HepG2 (cell line): ENCODE results near the gene AUP1. TPM values are rescaled to one million over a fixed set of nuclear protein-coding genes. Genes with fewer than 3 reads are reported as not detected.

ENCODE experiments used
- ATAC-seq: fragments of 200-7000 bp; cut with Tn5 transposase; 3 replicates; pipeline ENCODE4 v1.9.1; 2020; ENCODE audit warnings: mild to moderate bottlenecking, moderate library complexity
- BruUV-seq: library from RNA; stranded (reverse); fragments of 400-500 nt; replicated peaks from 2 replicates; lab custom pipeline; 2021; lab: Mats Ljungman, UMichigan
- CTCF ChIA-PET: fragments of 300-600 bp; formaldehyde crosslinking; extraction: SDS; loops from one replicate; lab custom pipeline; 2021; ENCODE audit warnings: low total read pairs, inconsistent platforms, low intra/inter-chr PET ratio; lab: Yijun Ruan, JAX
- POLR2A ChIA-PET: fragments of 350-600 bp; sonication (Branson Sonifier 250); formaldehyde crosslinking; loops from one replicate; lab custom pipeline; 2020; ENCODE audit warnings: antibody characterized with exemption, inconsistent platforms; lab: Yijun Ruan, JAX
- DNase-seq: peaks from one replicate; pipeline ENCODE4 v3.0.0-alpha.2; 2015; ENCODE audit warnings: low spot score
- FAIRE-seq: peaks from 3 replicates; lab custom pipeline; 2011; peaks lifted over from hg19 to GRCh38; lab: Jason Lieb, UNC
- H2AFZ ChIP-seq: one replicate; pipeline ENCODE4 v1.6.1; 2011; ENCODE audit warnings: low read length, inconsistent platforms
- H3K27ac ChIP-seq: fragments of 300-600 bp; 3 replicates; pipeline ENCODE4 v1.8.0; 2011; ENCODE audit warnings: mixed run types, mild to moderate bottlenecking, mixed read lengths, low read length, inconsistent platforms; ENCODE audit not compliant: insufficient read depth; ENCODE audit errors: extremely low read length
- H3K27me3 ChIP-seq, 2 experiments: fragments of 200-600 bp in 1 of 2; 2 replicates in 1 of 2; 3 replicates in 1 of 2; pipeline versions ENCODE4 v1.6.0 to v1.8.0; 2011; ENCODE audit warnings: low read length in 2 of 2, mild to moderate bottlenecking in 2 of 2, moderate library complexity in 2 of 2, inconsistent platforms in 1 of 2; ENCODE audit not compliant: insufficient read depth in 2 of 2, control insufficient read depth in 1 of 2
- H3K36me3 ChIP-seq, 2 experiments: fragments of 200-600 bp in 1 of 2; replicated peaks in 1 of 2; 2 replicates in 1 of 2; 3 replicates in 1 of 2; pipeline versions ENCODE4 v1.5.1 to v1.8.0; 2011; ENCODE audit warnings: low read length in 2 of 2, inconsistent platforms in 1 of 2; ENCODE audit not compliant: insufficient read depth in 2 of 2, control insufficient read depth in 1 of 2
- H3K4me1 ChIP-seq: 2 replicates; pipeline ENCODE4 v1.5.1; 2012; ENCODE audit warnings: low read length, inconsistent platforms; ENCODE audit not compliant: insufficient read depth
- H3K4me2 ChIP-seq: 2 replicates; pipeline ENCODE4 v1.6.0; 2011; ENCODE audit warnings: low read depth, low read length, inconsistent platforms
- H3K4me3 ChIP-seq, 3 experiments: fragments of 200-600 bp in 1 of 3; sonication (generic), shearing (Covaris generic) in 1 of 3; replicated peaks in 1 of 3; 2 replicates each; pipeline ENCODE4 v1.5.1; 2011 to 2016; ENCODE audit warnings: low read length in 3 of 3, inconsistent platforms in 2 of 3, low read depth in 2 of 3, mild to moderate bottlenecking in 2 of 3, control low read depth in 1 of 3, mixed read lengths in 1 of 3; ENCODE audit not compliant: insufficient read depth in 1 of 3
- H3K79me2 ChIP-seq: one replicate; pipeline ENCODE4 v1.6.1; 2011; ENCODE audit warnings: low read length, inconsistent platforms; ENCODE audit not compliant: insufficient read depth
- H3K9ac ChIP-seq: 2 replicates; pipeline ENCODE4 v1.6.0; 2011; ENCODE audit warnings: mild to moderate bottlenecking, low read depth, low read length, inconsistent platforms; ENCODE audit not compliant: insufficient read depth
- H3K9me3 ChIP-seq: 2 replicates; pipeline ENCODE4 v1.5.1; 2012; ENCODE audit warnings: mild to moderate bottlenecking, low read length
- H4K20me1 ChIP-seq: 2 replicates; pipeline ENCODE4 v1.6.0; 2011; ENCODE audit warnings: inconsistent platforms, mild to moderate bottlenecking, low read length, moderate library complexity; ENCODE audit not compliant: insufficient read depth
- ATRX ChIP-seq: sonication (generic); formaldehyde crosslinking; IDR thresholded peaks from 2 replicates; pipeline ENCODE4 v1.4.0; 2020; ENCODE audit warnings: missing genetic modification reagents, borderline replicate concordance
- FLYWCH1 ChIP-seq: sonication (generic); formaldehyde crosslinking; IDR thresholded peaks from 2 replicates; pipeline ENCODE4 v1.8.1; 2023; ENCODE audit warnings: mild to moderate bottlenecking, missing genetic modification reagents
- KLF11 ChIP-seq: IDR thresholded peaks from 2 replicates; pipeline ENCODE4 v1.6.1; 2016; ENCODE audit warnings: missing compliant biosample characterization
- NFE2 ChIP-seq: sonication (generic); formaldehyde crosslinking; IDR thresholded peaks from 2 replicates; pipeline ENCODE4 v1.4.0; 2020; ENCODE audit warnings: missing genetic modification reagents
- NFKBIZ ChIP-seq: IDR thresholded peaks from 2 replicates; pipeline ENCODE4 v1.6.1; 2018; ENCODE audit warnings: missing genetic modification reagents, missing compliant biosample characterization
- RAD21 ChIP-seq: fragments of 450-650 bp; formaldehyde crosslinking; IDR thresholded peaks from 2 replicates; pipeline ENCODE4 v1.5.0; 2020; ENCODE audit warnings: mild to moderate bottlenecking
- SP2 ChIP-seq: sonication (generic); formaldehyde crosslinking; IDR thresholded peaks from 2 replicates; pipeline ENCODE4 v1.5.1; 2020; ENCODE audit warnings: mild to moderate bottlenecking, missing genetic modification reagents
- ZNF224 ChIP-seq: sonication (generic); formaldehyde crosslinking; IDR thresholded peaks from 2 replicates; pipeline ENCODE4 v1.5.0; 2020; ENCODE audit warnings: mild to moderate bottlenecking, missing genetic modification reagents
- ZNF430 ChIP-seq: sonication (generic); formaldehyde crosslinking; IDR thresholded peaks from 2 replicates; pipeline ENCODE4 v1.9.0; 2021; ENCODE audit warnings: mild to moderate bottlenecking, missing genetic modification reagents
- ZNF556 ChIP-seq: sonication (generic); formaldehyde crosslinking; IDR thresholded peaks from 2 replicates; pipeline ENCODE4 v1.4.0; 2020; ENCODE audit warnings: mild to moderate bottlenecking, missing genetic modification reagents, borderline replicate concordance
- ZNF749 ChIP-seq: sonication (generic); formaldehyde crosslinking; IDR thresholded peaks from 2 replicates; pipeline ENCODE4 v1.8.0; 2022; ENCODE audit warnings: mild to moderate bottlenecking, missing genetic modification reagents, moderate library complexity, borderline replicate concordance
- WGBS: methylation state at CpG from one replicate; pipeline ENCODE4 v1.1.6; 2017; ENCODE audit warnings: low lambda C conversion rate; 5-methylcytosine and 5-hydroxymethylcytosine counted together
- in situ Hi-C: cut with HindIII; loops from 2 replicates; pipeline ENCODE4 v1.10.0; 2017; ENCODE audit warnings: low pct_unique_long_range_greater_than_20kb; ENCODE audit not compliant: extremely low pct_ligation_motif_present
- intact Hi-C: fragments of 100-400 bp; cut with micrococcal nuclease; formaldehyde crosslinking; loops from one replicate; pipeline ENCODE4 v1.10.0; 2022; ENCODE audit not compliant: unreplicated experiment
- polyA plus RNA-seq, 8 experiments: library from polyadenylated mRNA; depleted of rRNA in 3 of 8; stranded (reverse) in 7 of 8; unstranded in 1 of 8; fragments of >200 nt; fragmentation: Illumina TruSeq in 4 of 8; extraction: Trizol in 4 of 8; gene quantifications; 2 replicates each; pipeline versions ENCODE4 v1.2.1 to v1.2.3, GENCODE V29; 2011 to 2016; ENCODE audit warnings: low read depth in 4 of 8, missing spikeins in 1 of 8, mixed read lengths in 1 of 8; ENCODE audit not compliant: insufficient read depth in 1 of 8
- total RNA-seq, 5 experiments: library from RNA; depleted of rRNA; stranded (reverse); fragments of >200 nt; fragmentation: Illumina TruSeq; extraction: Trizol; gene quantifications; 2 replicates each; pipeline ENCODE4 v1.2.3, GENCODE V29; 2016; ENCODE audit warnings: low read depth in 1 of 5
- TF ChIP-seq, protein P1 (sequence below): sonication (generic); formaldehyde crosslinking; IDR thresholded peaks from 2 replicates; pipeline ENCODE4 v1.4.0; 2020; ENCODE audit warnings: missing genetic modification reagents
- TF ChIP-seq, protein P2 (sequence below): sonication (generic); formaldehyde crosslinking; IDR thresholded peaks from 2 replicates; pipeline ENCODE4 v1.4.0; 2020; ENCODE audit warnings: missing genetic modification reagents
- TF ChIP-seq, protein P3 (sequence below): sonication (generic); formaldehyde crosslinking; IDR thresholded peaks from 2 replicates; pipeline ENCODE4 v1.9.0; 2022; ENCODE audit warnings: missing genetic modification reagents, mild to moderate bottlenecking, borderline replicate concordance

AUP1 gene
- total and polyA plus RNA-seq, 2 of the 13 experiments (the other 11 are each of a cell fraction or from before 2014, with no cell fraction given): 174 to 267 TPM

DNA sequence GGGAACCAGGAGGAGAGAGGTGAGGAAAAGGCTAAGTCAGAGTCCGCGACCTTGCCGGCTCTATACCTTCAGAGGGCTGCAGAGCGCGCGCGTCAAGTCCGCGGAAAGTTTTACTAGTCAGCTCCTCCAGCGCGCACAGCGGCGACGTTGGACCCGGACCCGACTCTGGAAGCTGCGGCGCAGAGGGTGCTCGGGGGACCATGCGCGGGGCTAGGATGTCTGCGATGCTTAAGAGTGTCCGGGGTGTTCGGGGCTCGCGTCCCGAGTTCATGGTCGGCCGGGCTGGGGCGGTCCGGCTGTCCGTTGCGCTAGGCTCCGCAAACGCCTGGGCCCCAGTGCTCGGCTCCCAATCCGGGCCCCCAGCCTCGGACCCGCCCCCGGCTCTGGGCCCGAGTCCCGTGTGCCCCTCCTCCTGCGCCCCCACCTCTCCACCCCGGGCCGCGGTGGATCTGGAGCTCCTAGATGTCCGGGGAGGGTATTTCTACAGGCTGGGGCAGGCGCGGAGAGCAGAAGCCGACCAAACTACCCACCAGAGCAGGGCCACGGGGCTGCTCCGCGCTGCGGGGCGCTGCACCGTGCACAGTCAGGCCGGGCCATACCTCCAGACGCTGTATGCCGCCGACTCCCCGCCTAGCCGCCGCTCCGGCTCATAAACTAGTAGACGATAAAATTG is 30.1 kb downstream of the AUP1 start, which contains the start of gene LBX2:
LBX2 (minus strand) TSS at position 337 of the 673 bp plus-strand sequence; CDS start at position 271, 66 bp downstream.
- H3K27me3 ChIP-seq: no peaks in the 10 kb centered on the region; a peak in 1 of 5 replicates
- intact Hi-C loops: loop anchor here (10.0 kb wide), 1 partner anchor 1805 kb away; no protein-coding TSS in a partner anchor
- DNase-seq (no peak), FAIRE-seq (no peak), ATAC-seq (peak; percentile 4)
- peak within 1 kb of the TSS; percentile 32 to 66 (median 53); a peak in 5 of 6 replicates for H3K4me3 ChIP-seq
- in situ Hi-C loops: no loop called here
- no peak within 1 kb of the TSS for H2AFZ ChIP-seq
- no TSS peak for BruUV-seq
- H3K4me1 ChIP-seq: peaks cover 73% of the 10 kb centered on the region
- H4K20me1 ChIP-seq: no peaks in the 10 kb centered on the region
- ChIA-PET POLR2A (interaction anchor here (1.0 to 16.5 kb wide), 9 partner anchors 8 to 69 kb away, joined by 3 to 795 read pairs (median 22); partner anchors contain the start of genes AUP1, CCDC142, DQX1 and HTRA2), CTCF (no interaction called here)
- peak within 1 kb of the TSS; percentile 50 for H3K9ac ChIP-seq
- H3K9me3 ChIP-seq: no peaks in the 10 kb centered on the region
- H3K4me2 ChIP-seq: peak within 1 kb of the TSS; percentile 92
- no peaks in the 10 kb centered on the region for H3K36me3 ChIP-seq
- H3K79me2 ChIP-seq: peaks cover 30% of the 10 kb centered on the region
- peak within 1 kb of the TSS; percentile 70 for H3K27ac ChIP-seq
- WGBS: 71% methylated on average over 60 of the region's 65 CpGs
- TF ChIP-seq ZNF556 (CRISPR knock-in tag): no peak
- TF ChIP-seq NFKBIZ (CRISPR knock-in tag): no peak
- no peak for TF ChIP-seq ZNF749
- no peak for TF ChIP-seq ATRX
- TF ChIP-seq FLYWCH1: no peak
- TF ChIP-seq, protein P1, sequence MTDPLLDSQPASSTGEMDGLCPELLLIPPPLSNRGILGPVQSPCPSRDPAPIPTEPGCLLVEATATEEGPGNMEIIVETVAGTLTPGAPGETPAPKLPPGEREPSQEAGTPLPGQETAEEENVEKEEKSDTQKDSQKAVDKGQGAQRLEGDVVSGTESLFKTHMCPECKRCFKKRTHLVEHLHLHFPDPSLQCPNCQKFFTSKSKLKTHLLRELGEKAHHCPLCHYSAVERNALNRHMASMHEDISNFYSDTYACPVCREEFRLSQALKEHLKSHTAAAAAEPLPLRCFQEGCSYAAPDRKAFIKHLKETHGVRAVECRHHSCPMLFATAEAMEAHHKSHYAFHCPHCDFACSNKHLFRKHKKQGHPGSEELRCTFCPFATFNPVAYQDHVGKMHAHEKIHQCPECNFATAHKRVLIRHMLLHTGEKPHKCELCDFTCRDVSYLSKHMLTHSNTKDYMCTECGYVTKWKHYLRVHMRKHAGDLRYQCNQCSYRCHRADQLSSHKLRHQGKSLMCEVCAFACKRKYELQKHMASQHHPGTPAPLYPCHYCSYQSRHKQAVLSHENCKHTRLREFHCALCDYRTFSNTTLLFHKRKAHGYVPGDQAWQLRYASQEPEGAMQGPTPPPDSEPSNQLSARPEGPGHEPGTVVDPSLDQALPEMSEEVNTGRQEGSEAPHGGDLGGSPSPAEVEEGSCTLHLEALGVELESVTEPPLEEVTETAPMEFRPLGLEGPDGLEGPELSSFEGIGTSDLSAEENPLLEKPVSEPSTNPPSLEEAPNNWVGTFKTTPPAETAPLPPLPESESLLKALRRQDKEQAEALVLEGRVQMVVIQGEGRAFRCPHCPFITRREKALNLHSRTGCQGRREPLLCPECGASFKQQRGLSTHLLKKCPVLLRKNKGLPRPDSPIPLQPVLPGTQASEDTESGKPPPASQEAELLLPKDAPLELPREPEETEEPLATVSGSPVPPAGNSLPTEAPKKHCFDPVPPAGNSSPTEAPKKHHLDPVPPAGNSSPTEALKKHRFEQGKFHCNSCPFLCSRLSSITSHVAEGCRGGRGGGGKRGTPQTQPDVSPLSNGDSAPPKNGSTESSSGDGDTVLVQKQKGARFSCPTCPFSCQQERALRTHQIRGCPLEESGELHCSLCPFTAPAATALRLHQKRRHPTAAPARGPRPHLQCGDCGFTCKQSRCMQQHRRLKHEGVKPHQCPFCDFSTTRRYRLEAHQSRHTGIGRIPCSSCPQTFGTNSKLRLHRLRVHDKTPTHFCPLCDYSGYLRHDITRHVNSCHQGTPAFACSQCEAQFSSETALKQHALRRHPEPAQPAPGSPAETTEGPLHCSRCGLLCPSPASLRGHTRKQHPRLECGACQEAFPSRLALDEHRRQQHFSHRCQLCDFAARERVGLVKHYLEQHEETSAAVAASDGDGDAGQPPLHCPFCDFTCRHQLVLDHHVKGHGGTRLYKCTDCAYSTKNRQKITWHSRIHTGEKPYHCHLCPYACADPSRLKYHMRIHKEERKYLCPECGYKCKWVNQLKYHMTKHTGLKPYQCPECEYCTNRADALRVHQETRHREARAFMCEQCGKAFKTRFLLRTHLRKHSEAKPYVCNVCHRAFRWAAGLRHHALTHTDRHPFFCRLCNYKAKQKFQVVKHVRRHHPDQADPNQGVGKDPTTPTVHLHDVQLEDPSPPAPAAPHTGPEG (CRISPR knock-in tag): no peak
- no peak for TF ChIP-seq RAD21 (CRISPR knock-in tag)
- no peak for TF ChIP-seq NFE2 (CRISPR knock-in tag)
- TF ChIP-seq, protein P2, sequence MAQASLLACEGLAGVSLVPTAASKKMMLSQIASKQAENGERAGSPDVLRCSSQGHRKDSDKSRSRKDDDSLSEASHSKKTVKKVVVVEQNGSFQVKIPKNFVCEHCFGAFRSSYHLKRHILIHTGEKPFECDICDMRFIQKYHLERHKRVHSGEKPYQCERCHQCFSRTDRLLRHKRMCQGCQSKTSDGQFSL: no peak
- TF ChIP-seq ZNF430 (CRISPR knock-in tag): no peak
- TF ChIP-seq ZNF224 (CRISPR knock-in tag): no peak
- TF ChIP-seq, protein P3, sequence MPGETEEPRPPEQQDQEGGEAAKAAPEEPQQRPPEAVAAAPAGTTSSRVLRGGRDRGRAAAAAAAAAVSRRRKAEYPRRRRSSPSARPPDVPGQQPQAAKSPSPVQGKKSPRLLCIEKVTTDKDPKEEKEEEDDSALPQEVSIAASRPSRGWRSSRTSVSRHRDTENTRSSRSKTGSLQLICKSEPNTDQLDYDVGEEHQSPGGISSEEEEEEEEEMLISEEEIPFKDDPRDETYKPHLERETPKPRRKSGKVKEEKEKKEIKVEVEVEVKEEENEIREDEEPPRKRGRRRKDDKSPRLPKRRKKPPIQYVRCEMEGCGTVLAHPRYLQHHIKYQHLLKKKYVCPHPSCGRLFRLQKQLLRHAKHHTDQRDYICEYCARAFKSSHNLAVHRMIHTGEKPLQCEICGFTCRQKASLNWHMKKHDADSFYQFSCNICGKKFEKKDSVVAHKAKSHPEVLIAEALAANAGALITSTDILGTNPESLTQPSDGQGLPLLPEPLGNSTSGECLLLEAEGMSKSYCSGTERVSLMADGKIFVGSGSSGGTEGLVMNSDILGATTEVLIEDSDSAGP: peak; percentile 60; the same call in 1 of the 2 replicates
- no peak for TF ChIP-seq KLF11 (CRISPR knock-in tag)
- no peak for TF ChIP-seq SP2 (CRISPR knock-in tag)
